Heart right ventricle (tissue), 16 donors: ENCODE data around the gene HLA-DPA1. TPM values are rescaled to one million over a fixed set of nuclear protein-coding genes. Genes with fewer than 3 reads are reported as not detected.
"Not testable (repeated sequence)": the region's sequence is repeated elsewhere in the genome, so short reads cannot be mapped to it uniquely, and the experiment has no call there.

ENCODE experiments used
- ATAC-seq, 8 donors: fragments of 200-7000 bp; cut with Tn5 transposase; one replicate each; pipeline ENCODE4 v1.9.1; 2020; ENCODE audit warnings: mild to moderate bottlenecking in 8 of 8, moderate library complexity in 8 of 8, moderate number of reproducible peaks in 1 of 8
- DNase-seq, 2 donors: peaks; one replicate each; pipeline ENCODE4 v3.0.0-alpha.2; 2020
- H3K27ac ChIP-seq, 10 donors: fragments of 200-600 bp; sonication (generic) in 2 of 10; one replicate each; pipeline versions ENCODE4 v1.5.0 to v1.8.0; 2020 to 2022; ENCODE audit warnings: mild to moderate bottlenecking in 3 of 10
- H3K27me3 ChIP-seq, 7 donors: fragments of 200-600 bp; one replicate each; pipeline ENCODE4 v1.8.0; 2021 to 2022; ENCODE audit warnings: mild to moderate bottlenecking in 2 of 7
- H3K36me3 ChIP-seq, 9 donors: fragments of 200-600 bp; sonication (generic) in 1 of 9; one replicate each; pipeline versions ENCODE4 v1.5.0 to v1.8.0; 2020 to 2022; ENCODE audit warnings: mild to moderate bottlenecking in 2 of 9
- H3K4me1 ChIP-seq, 9 donors: fragments of 200-600 bp; sonication (generic) in 1 of 9; one replicate each; pipeline versions ENCODE4 v1.5.0 to v1.8.0; 2020 to 2022; ENCODE audit warnings: mild to moderate bottlenecking in 4 of 9
- H3K4me3 ChIP-seq, 10 donors: fragments of 200-600 bp; sonication (generic) in 2 of 10; one replicate each; pipeline versions ENCODE4 v1.5.0 to v1.8.0; 2020 to 2022; ENCODE audit warnings: mild to moderate bottlenecking in 7 of 10, moderate library complexity in 2 of 10
- H3K9me3 ChIP-seq, 11 donors: fragments of 200-600 bp in 10 of 11; sonication (generic) in 2 of 11; one replicate each; pipeline versions ENCODE4 v1.5.0 to v1.8.0; 2013 to 2022; ENCODE audit warnings: mild to moderate bottlenecking in 2 of 11, control low read depth in 1 of 11, moderate library complexity in 1 of 11
- WGBS, 2 donors: extraction: QIAGEN DNeasy Blood & Tissue Kit; methylation state at CpG; one replicate each; pipeline ENCODE4 v1.1.7; 2013; ENCODE audit warnings: inconsistent platforms in 1 of 2; 5-methylcytosine and 5-hydroxymethylcytosine counted together
- intact Hi-C, 10 donors: fragments of 100-400 bp; cut with DNase I; formaldehyde crosslinking; loops; one replicate each; pipeline versions ENCODE4 v1.11.1 to v1.14.2; 2022
- polyA plus RNA-seq, 2 donors: library from polyadenylated mRNA; stranded (reverse); fragments of 200-250 nt; gene quantifications; one replicate each; pipeline ENCODE4 v1.2.3, GENCODE V29; 2013
- total RNA-seq, 10 donors: library from RNA; stranded (reverse); fragmentation: NEBNext Ultra II Directional in 3 of 10; extraction: Animal tissue kit (Norgen Biotek cat#: 25700) in 3 of 10; gene quantifications; one replicate each; pipeline versions ENCODE4 v1.2.1 to v1.2.4, GENCODE V29; 2021 to 2023
- TF ChIP-seq, protein P1 (sequence below), 9 donors: fragments of 200-600 bp; sonication (generic) in 2 of 9; IDR thresholded peaks; one replicate each; pipeline versions ENCODE4 v1.5.0 to v1.8.0; 2021 to 2022; ENCODE audit warnings: antibody characterized with exemption in 9 of 9, mild to moderate bottlenecking in 5 of 9, moderate library complexity in 1 of 9
- donor health status: Arrhythmogenic right ventricular cardiomyopathy.
- donor health status: ischemic (EF 13 %, LVEDD 7.1; RV severe dilation, severe dysfunction).
- donor health status: healthy with polysubstance abuse.
- donor health status: DM: no; HTN: yes; CAD: no.
- donor health status: DM: no; HTN: no; CAD: no.
- donor health status: ischemic (EF 25% LVEDD 6.9; RV normal size, moderate dysfunction).
- donor health status: ischemic (EF 25% LVEDD 5.7; RV mildly dilated, moderate dysfunction).
- donor health status: healthy.
- donor health status: DM: yes; HTN: yes; CAD: no.
- donor health status: Ischemic cardiomyopathy.
- donor health status: ischemic (EF 35%, LVEDD 5.7; RV mildly dilated, moderate dysfunction).
- donor health status: nonischemic (EF 11% LVEDD 7.7; RV severe dilation, severe dysfunction).
- donor health status: DM: yes; HTN: yes; CAD: no.
- donor health status: PGD.
- donor health status: ischemic (EF 29% LVEDD 5.4; RV normal size, mild dysfunction).
- donor health status: nonischemic (EF 23%, LVEDD 6.1; RV moderate dilation, normal function).

HLA-DPA1 gene
- total and polyA plus RNA-seq, 12 donors = 17.8 to 328 (median 47.5) TPM

DNA sequence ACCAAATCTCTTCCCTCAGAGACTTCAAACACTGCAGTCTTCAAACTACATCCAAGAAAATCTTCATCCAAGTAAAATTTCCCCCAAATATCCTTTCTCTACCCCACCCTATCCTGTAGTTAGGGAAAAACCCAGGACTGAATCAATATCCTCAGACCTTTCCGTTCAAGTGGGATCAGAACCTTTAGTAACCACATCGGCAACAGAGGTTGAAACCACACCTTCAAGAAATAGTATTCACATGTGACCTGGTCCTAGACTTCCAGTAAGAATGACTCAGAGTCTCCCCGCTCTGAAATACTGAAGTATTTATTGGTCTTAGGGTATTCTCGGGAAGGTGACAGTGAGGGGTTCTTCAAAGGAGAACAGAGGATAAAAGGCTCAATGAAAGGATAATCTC is 8.7 kb downstream of the HLA-DPA1 start:
- Histone ChIP-seq H3K4me3 (no peak overlapping the region), H3K4me1 (no peaks in the 10 kb centered on the region), H3K27ac (peak overlapping the region in 1 of 10 donors; percentile 14), H3K27me3 (no peaks in the 10 kb centered on the region), H3K9me3 (peaks cover 0 to 5% (median 0%) of the 10 kb centered on the region in 11 donors), H3K36me3 (peaks cover 0 to 53% (median 11%) of the 10 kb centered on the region in 9 donors)
- TF ChIP-seq, protein P1, sequence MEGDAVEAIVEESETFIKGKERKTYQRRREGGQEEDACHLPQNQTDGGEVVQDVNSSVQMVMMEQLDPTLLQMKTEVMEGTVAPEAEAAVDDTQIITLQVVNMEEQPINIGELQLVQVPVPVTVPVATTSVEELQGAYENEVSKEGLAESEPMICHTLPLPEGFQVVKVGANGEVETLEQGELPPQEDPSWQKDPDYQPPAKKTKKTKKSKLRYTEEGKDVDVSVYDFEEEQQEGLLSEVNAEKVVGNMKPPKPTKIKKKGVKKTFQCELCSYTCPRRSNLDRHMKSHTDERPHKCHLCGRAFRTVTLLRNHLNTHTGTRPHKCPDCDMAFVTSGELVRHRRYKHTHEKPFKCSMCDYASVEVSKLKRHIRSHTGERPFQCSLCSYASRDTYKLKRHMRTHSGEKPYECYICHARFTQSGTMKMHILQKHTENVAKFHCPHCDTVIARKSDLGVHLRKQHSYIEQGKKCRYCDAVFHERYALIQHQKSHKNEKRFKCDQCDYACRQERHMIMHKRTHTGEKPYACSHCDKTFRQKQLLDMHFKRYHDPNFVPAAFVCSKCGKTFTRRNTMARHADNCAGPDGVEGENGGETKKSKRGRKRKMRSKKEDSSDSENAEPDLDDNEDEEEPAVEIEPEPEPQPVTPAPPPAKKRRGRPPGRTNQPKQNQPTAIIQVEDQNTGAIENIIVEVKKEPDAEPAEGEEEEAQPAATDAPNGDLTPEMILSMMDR (IDR thresholded peaks at IDR 0.05) = no peak
- 0 to 50% methylated on average over 4 of the region's 4 CpGs for WGBS, 2 donors
- intact Hi-C loops = no loop called here
- ATAC-seq (no peak), DNase-seq (no peak)

DNA sequence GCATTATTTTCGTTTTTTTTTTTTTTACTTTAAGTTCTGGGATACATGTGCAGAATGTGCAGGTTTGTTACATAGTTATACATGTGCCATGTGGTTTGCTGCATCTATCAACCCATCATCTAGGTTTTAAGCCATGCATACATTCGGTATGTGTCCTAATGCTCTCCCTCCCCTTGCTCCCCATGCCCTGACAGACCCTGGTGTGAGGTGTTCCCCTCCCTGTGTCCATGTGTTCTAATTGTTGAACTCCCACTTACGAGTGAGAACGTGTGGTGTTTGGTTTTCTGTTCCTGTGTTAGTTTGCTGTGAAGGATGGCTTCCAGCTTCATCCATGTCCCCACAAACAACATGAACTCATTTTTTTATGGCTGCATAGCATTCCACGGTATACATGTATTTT is 10.0 kb downstream of the HLA-DPA1 start:
- H3K4me3 ChIP-seq, ATAC-seq, H3K4me1 ChIP-seq, DNase-seq, H3K27me3 ChIP-seq, H3K27ac ChIP-seq, H3K9me3 ChIP-seq, intact Hi-C loops: not testable (repeated sequence)
- 38 to 75% methylated on average over 2 to 5 of the region's 5 CpGs for WGBS, 2 donors
- peaks cover 0 to 40% (median 0%) of the 10 kb centered on the region in 9 donors for H3K36me3 ChIP-seq

DNA sequence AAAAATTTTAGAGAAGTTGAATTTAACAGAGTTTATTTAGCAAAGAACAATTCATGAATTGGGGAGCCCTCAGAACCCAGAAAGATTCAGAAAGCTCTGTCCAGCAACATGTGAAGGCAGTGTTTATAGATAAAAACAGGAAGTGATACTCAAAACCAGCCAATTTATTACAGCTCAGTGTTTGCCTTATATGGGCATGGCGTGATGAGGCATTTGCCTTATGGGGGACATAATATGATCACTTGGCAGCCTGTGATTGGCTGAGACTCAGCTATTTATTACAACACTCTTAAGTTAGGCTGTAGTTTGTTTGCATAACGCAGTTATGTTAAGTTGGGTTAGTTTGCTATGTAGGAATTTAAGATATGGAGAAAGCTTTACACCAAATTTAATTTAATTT is 11.5 kb downstream of the HLA-DPA1 start:
- Histone ChIP-seq H3K4me1 (peaks cover 0 to 10% (median 0%) of the 10 kb centered on the region in 9 donors), H3K4me3 (no peak overlapping the region), H3K27ac (no peak overlapping the region), H3K36me3 (peaks cover 0 to 26% (median 0%) of the 10 kb centered on the region in 9 donors), H3K27me3 (peaks cover 0 to 2% (median 0%) of the 10 kb centered on the region in 7 donors), H3K9me3 (peaks cover 0 to 5% (median 0%) of the 10 kb centered on the region in 11 donors)
- TF ChIP-seq, protein P1 (IDR thresholded peaks at IDR 0.05) = no peak
- DNase-seq = no peak
- no peak for ATAC-seq
- 89 to 93% methylated on average over 2 of the region's 2 CpGs for WGBS, 2 donors
- intact Hi-C loops = no loop called here

DNA sequence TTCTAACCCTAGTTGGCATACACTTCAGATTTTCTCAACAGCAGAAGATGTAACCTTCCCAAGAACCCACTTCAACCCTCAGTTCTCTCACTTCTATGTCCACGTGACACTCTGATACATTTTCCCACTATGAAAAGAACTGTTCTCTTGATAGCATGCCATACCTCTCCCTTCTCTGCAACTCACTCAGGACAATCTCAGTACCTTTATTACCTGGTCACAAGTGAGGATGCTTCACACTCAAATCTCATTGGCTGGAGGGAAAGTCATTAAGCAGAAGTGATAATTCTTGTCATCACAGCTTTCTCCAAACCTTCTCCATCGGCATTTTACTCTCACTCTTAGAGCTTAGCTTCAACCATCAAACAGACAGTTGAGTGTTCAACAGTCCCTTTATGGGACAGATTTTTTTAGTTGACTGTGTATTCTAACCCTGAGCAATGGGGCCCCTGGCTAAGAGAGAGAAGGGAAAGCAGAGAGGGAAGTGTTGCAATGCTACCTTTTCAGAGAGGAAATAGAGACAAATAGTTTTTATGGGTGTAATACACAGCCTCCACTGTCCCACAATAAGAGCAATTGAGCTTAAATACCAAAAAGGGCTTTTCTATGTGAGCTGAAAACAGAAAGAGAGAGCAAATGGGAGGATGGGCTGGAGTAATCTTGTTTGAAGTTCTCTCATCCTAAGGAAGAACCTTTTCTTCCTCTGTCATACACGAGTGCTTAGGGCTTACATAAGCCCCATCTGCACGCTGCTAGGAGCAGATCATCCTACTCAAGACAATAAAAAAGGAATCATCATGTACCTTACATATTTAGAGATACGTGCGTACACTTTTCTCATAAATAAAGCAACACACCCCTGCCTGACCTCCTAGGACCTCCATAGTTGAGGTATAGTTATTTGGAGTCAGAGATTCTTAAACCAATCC is 16.0 kb downstream of the HLA-DPA1 start:
- H3K27ac ChIP-seq = peak overlapping the region in 1 of 10 donors; percentile 26
- whole genome bisulfite sequencing, 2 donors = 50 to 62% methylated on average over 6 of the region's 6 CpGs

More for the DNA sequence above, 16.0 kb downstream of the HLA-DPA1 start:
- intact Hi-C loops = no loop called here
- H3K4me3 ChIP-seq = no peak overlapping the region
- no peaks in the 10 kb centered on the region for H3K36me3 ChIP-seq
- DNase-seq (no peak), ATAC-seq (no peak)
- TF ChIP-seq, protein P1 (IDR thresholded peaks at IDR 0.05) = no peak
- peaks cover 0 to 2% (median 0%) of the 10 kb centered on the region in 7 donors for H3K27me3 ChIP-seq
- peaks cover 0 to 12% (median 0%) of the 10 kb centered on the region in 9 donors for H3K4me1 ChIP-seq
- H3K9me3 ChIP-seq = no peaks in the 10 kb centered on the region
